GM19328 (cell line): ENCODE data around the gene GBGT1.
"Not testable (repeated sequence)": the region's sequence is repeated elsewhere in the genome, so short reads cannot be mapped to it uniquely, and the experiment has no call there.

Source experiments
- ATAC-seq: cut with Tn5 transposase; IDR thresholded peaks from one replicate; pipeline ENCODE4 v1.9.1; 2021; ENCODE audit warnings: mild to moderate bottlenecking, moderate library complexity; ENCODE audit not compliant: unreplicated experiment

The GBGT1 gene

DNA sequence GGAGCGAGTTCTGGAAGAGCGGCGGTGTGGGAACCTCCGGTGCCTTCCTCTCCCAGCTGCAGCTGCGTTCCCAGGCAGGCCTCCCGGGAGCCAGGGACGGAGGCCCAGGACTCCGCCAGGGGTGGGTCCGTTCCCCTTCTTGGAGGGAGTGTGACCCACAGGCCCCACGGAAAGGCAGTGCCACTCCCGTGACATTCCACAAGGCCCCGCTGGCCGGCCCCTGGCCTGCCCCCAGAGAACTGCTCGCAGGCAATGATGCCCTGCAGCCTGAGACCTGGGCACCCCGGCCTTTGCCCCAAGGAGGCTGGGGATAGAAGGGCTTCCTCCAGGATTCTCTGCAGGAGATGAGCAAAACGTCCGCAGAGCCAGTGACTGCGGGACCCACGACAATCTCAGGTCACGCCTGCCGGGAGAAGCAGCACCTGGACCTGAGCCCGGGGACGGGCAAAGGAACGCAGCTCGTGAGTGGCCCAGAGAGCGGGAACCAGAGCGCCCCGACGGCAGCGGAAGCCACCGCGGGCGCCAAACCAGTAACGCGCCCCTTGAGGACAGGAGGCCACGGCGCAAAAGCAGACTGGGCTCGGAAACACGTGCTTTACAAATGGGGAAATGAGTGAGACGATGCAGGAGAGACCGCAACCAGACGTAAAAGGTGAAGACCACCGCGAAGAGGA is 36.1 kb upstream of the GBGT1 start:
- no peak for ATAC-seq

DNA sequence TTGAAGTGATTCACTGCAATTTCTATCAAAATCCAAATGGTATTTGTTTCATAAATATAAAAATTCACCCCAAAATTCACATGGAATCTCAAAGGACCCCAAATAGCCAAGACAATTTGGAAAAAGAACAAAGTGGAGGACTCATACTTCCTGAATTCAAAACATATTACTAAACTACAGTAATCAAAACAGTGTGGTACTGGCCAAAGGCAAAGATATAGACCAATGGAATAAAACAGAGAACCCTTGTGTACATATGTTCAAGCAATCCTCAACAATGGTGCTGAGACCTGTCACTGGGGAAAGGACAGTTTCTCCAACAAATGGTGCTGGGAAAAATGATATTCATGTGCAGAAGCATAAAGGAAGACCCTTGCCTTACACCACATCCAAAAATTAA is 31.3 kb upstream of the GBGT1 start:
- ATAC-seq: no peak

DNA sequence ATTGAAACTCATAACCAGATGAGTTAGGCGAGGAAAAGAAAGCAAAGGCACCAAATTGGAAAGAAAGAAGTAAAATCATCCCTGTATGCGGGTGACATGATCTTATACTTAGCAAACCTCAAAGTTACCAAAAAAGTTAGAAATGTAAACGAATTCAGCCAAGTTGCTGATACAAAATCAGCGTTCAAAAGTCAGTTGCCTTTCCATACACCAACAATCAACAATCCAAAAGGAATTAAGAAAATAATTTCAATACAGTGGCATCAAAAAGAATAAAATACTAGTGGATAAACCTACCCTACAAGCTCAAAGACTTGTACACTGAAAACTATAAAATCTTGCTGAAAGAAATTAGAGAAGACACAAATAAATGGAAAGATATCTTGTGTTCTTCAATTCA is 30.9 kb upstream of the GBGT1 start:
- no peak for ATAC-seq

DNA sequence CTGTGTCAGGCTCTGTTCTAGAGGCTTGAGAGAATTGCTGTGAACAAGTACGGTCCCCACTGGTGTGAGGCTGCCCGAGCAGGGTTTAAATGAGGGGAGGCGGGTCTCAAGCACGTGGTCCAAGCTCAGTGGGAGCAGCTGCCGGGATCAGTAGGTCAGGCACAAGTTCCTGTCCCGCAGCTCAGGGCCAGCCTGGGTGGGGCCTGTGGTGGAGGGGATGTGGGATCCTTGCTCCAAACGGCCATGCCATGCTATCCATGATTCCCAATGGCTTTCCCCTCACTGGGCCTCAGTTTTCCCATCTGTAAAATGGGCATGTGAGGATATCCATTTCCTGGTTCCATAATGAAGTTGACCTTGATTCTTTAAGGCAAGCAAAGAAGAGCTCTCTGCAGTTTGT is 28.3 kb upstream of the GBGT1 start:
- no peak for ATAC-seq

DNA sequence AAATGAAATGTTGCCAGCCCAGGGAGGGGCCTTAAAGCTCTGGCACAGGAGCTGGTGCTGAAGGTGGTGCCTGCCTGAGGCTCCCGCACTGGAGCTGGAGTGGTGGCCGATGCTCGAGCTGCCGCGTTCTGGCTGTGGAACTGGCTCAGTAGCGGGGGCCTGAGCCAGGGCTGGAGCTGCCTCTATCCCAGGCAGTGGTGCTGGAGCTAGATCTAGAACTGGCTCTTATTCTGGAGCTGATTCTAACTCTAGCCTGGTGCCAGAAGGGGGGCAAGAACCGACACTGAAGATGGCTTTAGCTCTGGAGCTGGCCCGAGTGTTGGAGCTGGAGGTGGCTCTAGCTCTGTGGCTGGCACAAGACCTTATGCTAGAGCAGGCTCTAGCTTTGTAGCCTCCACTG is 26.1 kb upstream of the GBGT1 start:
- ATAC-seq: no peak

DNA sequence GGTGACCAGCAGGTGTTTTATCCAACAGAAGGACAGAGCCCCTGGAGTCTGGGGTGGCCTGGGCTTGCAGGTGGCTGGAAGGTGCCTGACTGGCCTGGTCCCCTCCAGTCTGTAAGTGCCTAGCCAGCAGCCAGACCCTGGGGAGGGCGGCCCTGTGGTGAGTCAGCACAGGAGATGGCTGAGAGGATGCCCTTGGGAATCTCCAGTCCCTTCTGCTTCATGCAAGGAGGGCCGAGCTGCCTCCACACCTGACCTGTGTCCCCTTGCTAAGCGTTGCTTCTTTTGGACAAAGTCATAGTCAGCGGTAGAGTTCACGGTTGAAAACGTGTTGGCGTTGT is 25.1 kb upstream of the GBGT1 start:
- no peak for ATAC-seq

DNA sequence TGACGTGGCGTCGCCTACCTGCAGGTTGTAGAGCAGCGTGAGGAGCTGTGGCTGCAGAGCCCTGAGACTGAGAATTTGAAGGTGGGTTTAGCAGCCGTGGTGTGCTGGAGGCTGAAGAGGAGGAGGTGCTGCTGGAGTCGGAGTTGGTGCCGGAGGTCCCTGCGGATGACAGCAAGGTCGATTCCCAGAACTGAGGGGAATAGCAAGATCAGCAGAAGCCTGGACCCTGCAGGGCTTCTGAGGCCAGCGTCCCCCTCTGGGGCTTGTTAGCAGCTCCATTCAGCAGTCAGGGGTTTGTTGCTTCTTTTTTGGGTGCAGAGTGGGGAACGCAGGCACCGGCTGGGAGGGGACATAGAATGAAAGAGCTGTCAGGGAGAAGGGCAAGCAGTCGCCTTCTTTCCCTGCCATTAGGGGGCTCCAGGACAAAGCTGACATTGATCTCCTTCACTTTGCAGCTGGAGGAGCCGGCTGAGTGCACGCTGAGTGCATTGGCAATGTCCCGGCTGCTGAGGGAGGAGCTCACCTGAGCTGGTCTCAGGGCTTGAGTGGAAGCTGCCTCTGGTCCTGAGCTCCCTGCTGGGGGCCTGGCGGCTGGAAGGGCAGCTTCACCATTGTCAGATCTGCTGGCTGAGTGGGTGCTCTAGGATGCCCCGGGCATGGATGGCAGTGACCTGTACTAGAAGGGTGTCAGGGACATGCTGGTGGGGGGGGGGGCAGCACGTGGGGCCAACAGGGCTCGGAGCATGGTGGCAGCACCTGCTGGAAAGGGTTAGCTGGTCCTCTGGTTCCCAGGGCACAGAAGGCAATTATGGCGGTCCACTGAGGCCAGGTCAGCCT is 24.5 kb upstream of the GBGT1 start:
- ATAC-seq: no peak

DNA sequence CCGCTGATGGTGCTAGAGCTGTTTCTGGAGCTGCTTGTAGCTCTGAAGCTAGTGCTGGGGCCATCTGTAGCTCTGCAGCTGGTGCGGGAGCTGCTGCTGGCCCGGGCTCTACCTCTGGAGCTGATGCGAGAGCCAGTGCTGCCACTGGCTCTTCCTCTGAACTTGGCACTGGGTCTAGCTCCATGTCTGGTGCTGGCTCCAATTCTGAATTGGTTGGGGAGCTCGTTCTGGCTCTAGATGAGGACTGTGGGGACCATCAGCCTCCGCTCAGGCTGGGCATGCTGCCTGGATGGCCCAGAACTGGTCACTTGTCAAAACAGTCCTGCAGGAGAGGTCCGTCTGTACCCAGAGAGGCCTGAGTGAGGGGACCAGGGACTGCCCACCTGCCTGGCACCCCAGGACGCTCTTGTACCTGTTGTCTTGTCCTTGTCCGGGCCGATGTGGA is 23.9 kb upstream of the GBGT1 start:
- ATAC-seq: no peak

DNA sequence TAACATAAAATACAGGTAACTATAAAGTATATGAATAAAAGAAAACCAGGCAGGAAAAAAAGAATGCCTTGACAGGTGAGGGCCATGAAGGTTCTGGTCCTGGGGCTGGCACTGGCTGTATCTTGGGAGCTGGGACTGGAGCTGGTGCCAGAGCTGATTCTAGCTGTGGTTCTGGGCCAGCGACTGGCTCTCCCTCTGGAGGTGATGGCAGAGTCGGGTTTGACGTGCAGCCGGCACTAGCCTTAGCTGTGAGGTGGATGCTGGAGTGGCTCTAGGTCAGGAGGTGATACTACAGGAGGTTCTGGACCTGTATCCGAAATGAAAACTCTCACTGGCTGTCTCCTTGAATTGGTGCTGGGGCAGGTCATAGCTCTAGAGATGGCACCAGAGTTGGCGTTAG is 23.0 kb upstream of the GBGT1 start:
- ATAC-seq: no peak

DNA sequence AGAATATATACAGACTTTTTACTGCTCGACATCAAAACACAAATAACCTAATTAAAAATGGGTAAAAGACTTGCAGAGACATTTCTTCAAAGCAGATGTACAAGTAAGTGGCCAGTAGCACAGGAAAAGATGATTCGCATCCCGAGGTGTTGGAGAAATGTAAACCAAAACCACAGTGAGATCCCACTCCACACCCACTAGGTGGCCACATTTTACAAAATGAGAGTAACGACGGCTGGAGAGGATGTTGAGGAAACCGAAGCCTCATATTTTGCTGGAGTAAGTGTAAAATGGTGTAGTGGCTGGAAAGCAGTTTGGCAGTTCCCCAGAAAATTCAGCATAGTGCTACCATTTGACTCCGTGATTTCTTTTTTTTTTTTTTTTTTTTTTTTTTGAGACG is 21.3 kb upstream of the GBGT1 start:
- ATAC-seq: no peak

DNA sequence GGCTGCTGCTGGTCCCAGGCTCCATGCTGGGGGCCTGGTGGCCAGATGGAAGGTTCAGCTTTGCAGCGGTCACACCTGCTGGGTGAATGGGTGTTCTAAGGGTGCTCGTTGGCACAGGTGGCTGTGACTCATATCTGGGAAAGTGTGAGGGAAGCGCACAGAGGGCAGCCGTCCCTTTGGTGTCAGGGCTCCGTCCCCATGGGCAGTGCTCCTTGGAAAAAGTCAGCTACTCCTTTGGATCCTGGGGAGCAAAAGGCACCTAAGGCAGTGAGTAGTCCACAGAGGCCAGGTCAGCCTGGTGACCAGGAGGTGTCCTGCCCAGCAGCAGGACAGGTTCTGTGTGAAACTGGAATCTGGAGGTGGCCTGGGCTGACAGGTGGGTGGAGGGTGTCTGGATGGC is 18.4 kb upstream of the GBGT1 start:
- ATAC-seq: no peak

DNA sequence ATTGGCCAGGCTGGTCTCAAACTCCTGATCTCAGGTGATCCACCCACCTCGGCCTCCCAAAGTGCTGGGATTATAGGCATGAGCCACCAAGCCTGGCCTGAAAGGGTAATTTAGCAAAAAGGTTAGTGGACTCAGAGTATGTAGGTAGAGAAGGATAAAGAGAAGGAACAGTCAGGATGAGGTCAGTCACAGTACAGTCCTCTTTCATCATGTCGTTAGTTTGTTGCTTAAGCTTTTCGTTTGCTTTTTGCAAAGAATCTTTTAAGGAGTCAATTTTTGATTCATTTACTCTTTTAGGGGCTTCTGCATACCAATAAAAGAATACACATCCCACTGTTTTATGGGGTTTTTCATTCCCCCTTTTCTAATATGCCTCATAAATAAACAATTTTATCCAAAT is 17.8 kb upstream of the GBGT1 start:
- ATAC-seq: no peak

DNA sequence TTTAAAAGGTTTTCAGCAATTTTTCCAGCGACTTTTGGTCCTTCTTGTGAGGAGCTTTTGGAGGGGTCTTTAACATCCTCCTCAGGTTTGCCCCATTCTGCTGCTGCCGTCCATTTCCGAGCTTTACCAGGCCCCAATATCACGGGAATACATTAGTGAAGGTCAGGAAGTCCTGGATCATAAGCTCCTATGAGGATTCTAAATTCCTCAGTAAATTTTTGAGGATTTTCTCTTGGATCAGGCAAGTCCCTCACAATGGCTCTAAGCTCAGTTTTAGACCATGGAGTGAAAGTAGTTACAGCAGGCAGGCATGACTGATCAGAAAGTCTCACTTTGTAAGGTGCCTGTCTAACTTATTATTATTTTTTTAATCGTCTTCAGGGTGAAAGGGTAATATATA is 17.2 kb upstream of the GBGT1 start:
- no peak for ATAC-seq

DNA sequence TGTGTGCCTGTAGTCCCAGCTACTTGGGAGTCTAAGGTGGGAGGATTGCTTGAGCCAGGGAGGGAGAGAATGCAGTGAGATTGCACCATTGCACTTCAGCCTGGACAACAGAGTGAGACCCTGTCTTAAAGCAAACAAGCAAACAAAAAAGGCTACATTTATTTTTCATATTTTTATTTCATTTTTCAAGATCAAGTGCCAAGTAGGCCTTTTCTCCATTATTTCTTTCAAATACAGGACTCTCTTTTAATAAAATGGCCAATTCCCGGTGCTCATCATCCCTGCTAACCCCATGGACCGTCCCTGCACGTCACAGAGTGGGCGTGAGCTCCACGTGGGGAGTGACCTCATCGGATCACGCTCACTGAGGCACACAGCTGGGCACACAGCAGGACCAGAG is 9.3 kb upstream of the GBGT1 start:
- ATAC-seq: no peak

DNA sequence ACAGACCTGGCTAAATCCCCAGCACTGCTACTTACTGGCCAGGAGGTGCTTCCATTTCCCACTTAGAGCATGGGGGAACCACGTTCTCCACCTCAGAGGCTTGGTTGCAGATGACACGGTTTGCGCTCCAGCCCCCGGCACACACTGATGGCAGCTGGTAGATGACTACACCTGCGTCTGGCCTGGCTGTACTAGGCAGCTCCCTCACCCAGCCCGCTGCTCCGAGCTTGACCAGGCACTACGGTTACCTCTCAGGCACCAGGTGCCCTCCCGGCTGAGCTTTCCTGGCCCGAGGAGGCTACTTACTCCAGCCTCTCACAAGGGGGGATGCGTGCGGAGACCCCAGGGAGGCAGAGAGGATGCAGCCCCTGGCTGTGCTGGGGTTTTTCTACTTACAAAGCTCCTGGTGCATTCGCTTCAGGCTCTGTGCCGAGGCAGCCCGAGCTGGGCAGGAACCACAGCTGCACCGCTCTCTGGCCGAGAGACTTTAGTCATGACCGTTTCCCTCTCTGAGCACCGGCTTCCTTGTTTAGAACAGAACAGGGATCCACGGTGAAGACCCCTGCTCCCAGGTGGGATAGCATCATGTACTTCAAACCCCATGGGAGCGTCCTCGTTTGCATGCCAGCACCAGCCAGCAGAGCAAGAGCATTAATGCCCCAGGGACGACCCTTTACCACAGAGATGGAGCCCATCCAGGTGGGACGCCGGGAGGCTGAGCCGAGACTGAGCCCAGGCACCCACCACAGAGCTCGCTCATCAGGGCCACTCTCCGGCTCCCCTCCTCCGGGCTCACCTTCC is 7.6 kb upstream of the GBGT1 start:
- ATAC-seq: no peak

DNA sequence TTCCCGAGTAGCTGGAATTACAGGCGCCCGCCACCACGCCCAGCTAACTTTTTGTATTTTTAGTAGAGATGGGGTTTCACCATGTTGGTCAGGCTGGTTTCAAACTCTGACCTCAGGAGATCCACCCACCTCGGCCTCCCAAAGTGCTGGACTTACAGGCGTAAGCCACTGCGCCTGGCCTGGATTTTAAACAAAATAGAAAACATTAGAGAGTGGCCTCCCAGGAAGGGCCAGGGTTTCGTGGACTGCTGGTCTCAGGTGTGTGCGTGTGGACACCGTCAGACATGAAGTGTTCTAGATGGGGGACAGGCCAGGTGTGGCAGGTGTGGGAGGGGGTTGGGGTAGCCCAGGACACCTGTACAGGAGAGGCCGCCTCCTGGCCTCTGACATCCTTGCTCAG is 7.0 kb upstream of the GBGT1 start:
- ATAC-seq: no peak

DNA sequence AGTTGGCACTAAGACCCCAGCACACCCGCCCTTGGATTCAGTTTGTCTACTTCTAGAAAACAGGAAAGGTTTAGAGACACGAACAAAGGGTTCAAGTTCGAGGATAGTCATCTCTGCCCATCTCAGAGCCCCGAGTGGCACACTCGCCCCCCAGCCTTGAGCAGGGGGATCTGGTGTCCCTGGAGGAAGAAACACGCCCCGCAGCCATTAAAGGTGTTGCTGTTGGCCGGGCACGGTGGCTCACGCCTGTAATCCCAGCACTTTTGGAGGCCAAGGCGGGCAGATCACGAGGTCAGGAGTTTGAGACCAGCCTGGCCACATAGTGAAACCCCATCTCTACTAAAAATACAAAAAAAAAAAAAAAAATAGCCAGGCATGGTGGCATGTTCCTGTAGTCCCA is 6.0 kb upstream of the GBGT1 start:
- ATAC-seq: not testable (repeated sequence)

DNA sequence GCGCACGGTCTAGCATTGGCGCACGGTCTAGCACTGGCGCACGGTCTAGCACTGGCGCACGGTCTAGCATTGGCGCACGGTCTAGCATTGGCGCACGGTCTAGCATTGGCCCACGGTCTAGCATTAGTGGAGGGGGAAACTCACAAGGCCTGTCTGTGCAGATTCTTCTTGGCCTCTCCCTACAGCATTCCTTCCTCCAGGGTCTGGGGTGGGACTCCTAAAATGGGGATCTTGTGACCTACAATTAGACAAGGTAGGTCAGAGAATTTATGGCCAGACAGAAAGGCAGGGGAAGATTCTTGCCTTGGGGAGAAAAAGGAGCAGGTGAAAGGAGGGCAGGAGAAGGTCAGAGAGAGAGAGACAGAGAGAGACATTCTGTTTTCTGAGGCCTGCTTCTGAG is 5.4 kb upstream of the GBGT1 start:
- no peak for ATAC-seq

DNA sequence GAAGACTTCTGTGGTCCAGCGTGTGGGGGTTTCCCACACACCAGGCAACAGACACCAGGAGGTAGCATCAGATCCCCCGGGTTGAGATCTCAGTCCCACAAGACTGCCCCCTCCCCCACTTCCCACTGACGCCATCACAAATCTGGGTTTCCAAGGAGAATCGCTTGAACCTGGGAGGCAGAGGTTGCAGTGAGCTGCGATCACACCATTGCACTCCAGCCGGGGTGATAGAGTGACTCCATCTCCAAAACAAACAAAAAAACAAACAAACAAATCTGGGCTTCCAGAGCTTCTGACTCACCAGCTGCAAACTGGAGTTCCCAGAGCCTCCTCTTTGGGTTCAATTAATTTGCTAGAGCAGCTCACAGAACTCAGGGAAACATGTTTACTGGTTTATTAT is 4.7 kb upstream of the GBGT1 start:
- no peak for ATAC-seq

DNA sequence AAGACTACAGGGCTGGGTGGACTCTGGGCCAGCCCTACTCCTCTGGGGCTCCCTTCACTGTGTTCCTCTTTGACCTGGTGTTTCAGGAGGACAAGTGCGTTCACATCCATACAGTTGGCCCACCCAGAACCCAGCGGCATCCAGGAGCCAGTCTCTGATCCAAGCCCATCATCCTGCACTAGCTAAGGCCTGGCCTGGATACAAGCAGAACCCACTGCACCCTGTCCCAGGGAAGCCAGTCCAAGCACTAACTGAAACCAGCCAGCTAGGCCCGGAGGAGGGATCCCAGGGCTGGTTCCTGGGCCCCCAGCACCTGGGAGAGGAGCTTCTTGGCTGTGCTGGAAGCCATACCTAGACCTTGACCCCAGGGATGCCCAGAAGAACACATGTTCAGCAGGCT is 4.1 kb upstream of the GBGT1 start:
- no peak for ATAC-seq

DNA sequence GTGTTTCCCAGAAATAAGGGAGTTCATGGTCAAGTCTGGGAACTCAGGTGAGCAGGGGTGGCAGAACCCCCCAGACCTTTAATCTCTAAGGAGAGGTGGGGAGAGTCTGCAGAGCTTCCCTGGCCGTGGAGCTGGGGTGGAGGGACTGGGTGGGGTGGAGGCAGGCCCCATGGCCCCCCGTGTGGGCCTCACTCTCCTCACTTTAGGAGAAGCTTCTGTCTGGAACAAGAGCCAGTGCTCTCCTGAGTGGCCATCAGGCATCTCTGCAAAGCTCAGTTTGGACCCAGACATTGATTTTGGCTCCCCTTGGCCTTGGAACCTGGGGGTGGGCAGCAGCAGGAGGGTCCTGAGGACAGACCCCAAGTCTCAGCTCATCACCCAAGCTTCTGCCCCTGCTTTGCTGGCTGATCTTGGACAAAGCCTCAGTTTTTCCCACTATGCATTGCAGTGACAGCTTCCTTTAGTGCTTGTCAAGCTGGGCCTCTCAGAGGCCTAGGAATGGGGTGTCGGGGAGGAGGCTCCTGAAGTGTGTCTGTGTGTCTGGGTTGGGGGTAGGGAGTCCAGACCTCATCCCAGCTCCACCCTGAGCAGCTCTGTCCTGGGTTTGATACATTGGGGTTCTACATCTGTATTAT is 3.5 kb upstream of the GBGT1 start:
- ATAC-seq: no peak
